IPS-15b (cell line): Measurements from ENCODE around the gene ADGRB3.

Source experiments
- H3K27me3 ChIP-seq: one replicate; pipeline ENCODE4 v1.6.1; 2013; ENCODE audit warnings: low read length; ENCODE audit not compliant: control insufficient read depth, insufficient read depth
- H3K36me3 ChIP-seq: one replicate; pipeline ENCODE4 v1.6.1; 2013; ENCODE audit warnings: low read length; ENCODE audit not compliant: control insufficient read depth, insufficient read depth
- H3K4me1 ChIP-seq: one replicate; pipeline ENCODE4 v1.6.1; 2013; ENCODE audit warnings: mild to moderate bottlenecking, low read length; ENCODE audit not compliant: control insufficient read depth, insufficient read depth
- H3K4me3 ChIP-seq: one replicate; pipeline ENCODE4 v1.5.1; 2013; ENCODE audit warnings: low read depth, low read length
- H3K9ac ChIP-seq: one replicate; pipeline ENCODE4 v1.6.1; 2013; ENCODE audit warnings: low read depth, mild to moderate bottlenecking, low read length
- H3K9me3 ChIP-seq: one replicate; pipeline ENCODE4 v1.6.1; 2013; ENCODE audit warnings: mild to moderate bottlenecking, low read length; ENCODE audit not compliant: control insufficient read depth, insufficient read depth

Gene ADGRB3

GRCh38 chr6:68636666-68637065 is 1.6 kb downstream of the ADGRB3 start:
- no peak overlapping the region for H3K9ac ChIP-seq
- no peaks in the 10 kb centered on the region for H3K36me3 ChIP-seq
- peaks cover 76% of the 10 kb centered on the region for H3K27me3 ChIP-seq
- H3K9me3 ChIP-seq: no peaks in the 10 kb centered on the region
- H3K4me1 ChIP-seq: peaks cover 11% of the 10 kb centered on the region
- peak overlapping the region; percentile 79 for H3K4me3 ChIP-seq

GRCh38 chr6:68637071-68637470 is 2.0 kb downstream of the ADGRB3 start:
- no peak overlapping the region for H3K9ac ChIP-seq
- H3K4me3 ChIP-seq: no peak overlapping the region
- H3K27me3 ChIP-seq: peaks cover 74% of the 10 kb centered on the region

GRCh38 chr6:68637782-68638181 is 2.7 kb downstream of the ADGRB3 start:
- H3K4me1 ChIP-seq: peaks cover 11% of the 10 kb centered on the region
- no peaks in the 10 kb centered on the region for H3K9me3 ChIP-seq
- no peak overlapping the region for H3K4me3 ChIP-seq
- H3K36me3 ChIP-seq: no peaks in the 10 kb centered on the region
- H3K27me3 ChIP-seq: peaks cover 67% of the 10 kb centered on the region
- H3K9ac ChIP-seq: no peak overlapping the region

More at GRCh38 chr6:68637071-68637470, 2.0 kb downstream of the ADGRB3 start:
- no peaks in the 10 kb centered on the region for H3K9me3 ChIP-seq
- H3K36me3 ChIP-seq: no peaks in the 10 kb centered on the region
- H3K4me1 ChIP-seq: peaks cover 11% of the 10 kb centered on the region

- Histone ChIP-seq H3K4me3 (no peak overlapping the region), H3K4me1 (peaks cover 11% of the 10 kb centered on the region), H3K9me3 (no peaks in the 10 kb centered on the region), H3K36me3 (no peaks in the 10 kb centered on the region), H3K9ac (no peak overlapping the region), H3K27me3 (peaks cover 61% of the 10 kb centered on the region)
Measured at GRCh38 chr6:68638230-68638900, 3.3 kb downstream of the ADGRB3 start.

GRCh38 chr6:68639211-68639610 is 4.1 kb downstream of the ADGRB3 start:
- H3K36me3 ChIP-seq: no peaks in the 10 kb centered on the region
- no peak overlapping the region for H3K9ac ChIP-seq
- H3K4me1 ChIP-seq: peaks cover 7% of the 10 kb centered on the region
- H3K4me3 ChIP-seq: peak overlapping the region; percentile 73
- H3K9me3 ChIP-seq: no peaks in the 10 kb centered on the region
- peaks cover 53% of the 10 kb centered on the region for H3K27me3 ChIP-seq

- Histone ChIP-seq H3K4me1 (peaks cover 7% of the 10 kb centered on the region), H3K27me3 (peaks cover 52% of the 10 kb centered on the region), H3K36me3 (no peaks in the 10 kb centered on the region), H3K9ac (peak overlapping the region; percentile 12), H3K9me3 (no peaks in the 10 kb centered on the region), H3K4me3 (peak overlapping the region; percentile 73)
Measured at GRCh38 chr6:68639826-68640490, 4.9 kb downstream of the ADGRB3 start.

- H3K4me3 ChIP-seq: peak overlapping the region; percentile 73
- H3K27me3 ChIP-seq: peaks cover 52% of the 10 kb centered on the region
- H3K9ac ChIP-seq: no peak overlapping the region
Measured at GRCh38 chr6:68640491-68640835, 5.4 kb downstream of the ADGRB3 start.

GRCh38 chr6:68641172-68641571 is 6.1 kb downstream of the ADGRB3 start:
- Histone ChIP-seq H3K4me3 (no peak overlapping the region), H3K4me1 (peaks cover 7% of the 10 kb centered on the region), H3K9me3 (no peaks in the 10 kb centered on the region), H3K9ac (no peak overlapping the region), H3K27me3 (peaks cover 47% of the 10 kb centered on the region), H3K36me3 (no peaks in the 10 kb centered on the region)

More at GRCh38 chr6:68640491-68640835, 5.4 kb downstream of the ADGRB3 start:
- H3K9me3 ChIP-seq: no peaks in the 10 kb centered on the region
- H3K36me3 ChIP-seq: no peaks in the 10 kb centered on the region
- H3K4me1 ChIP-seq: peaks cover 7% of the 10 kb centered on the region

GRCh38 chr6:68642081-68642480 is 7.0 kb downstream of the ADGRB3 start:
- Histone ChIP-seq H3K36me3 (no peaks in the 10 kb centered on the region), H3K9ac (no peak overlapping the region), H3K9me3 (no peaks in the 10 kb centered on the region), H3K4me3 (no peak overlapping the region), H3K4me1 (peaks cover 7% of the 10 kb centered on the region), H3K27me3 (peaks cover 40% of the 10 kb centered on the region)

- H3K9me3 ChIP-seq: no peaks in the 10 kb centered on the region
- peaks cover 7% of the 10 kb centered on the region for H3K4me1 ChIP-seq
- H3K9ac ChIP-seq: no peak overlapping the region
- H3K4me3 ChIP-seq: no peak overlapping the region
- peaks cover 32% of the 10 kb centered on the region for H3K27me3 ChIP-seq
- no peaks in the 10 kb centered on the region for H3K36me3 ChIP-seq
Measured at GRCh38 chr6:68642977-68643376, 7.9 kb downstream of the ADGRB3 start.

- Histone ChIP-seq H3K27me3 (no peaks in the 10 kb centered on the region), H3K4me1 (no peaks in the 10 kb centered on the region), H3K36me3 (no peaks in the 10 kb centered on the region), H3K4me3 (no peak overlapping the region), H3K9ac (no peak overlapping the region), H3K9me3 (no peaks in the 10 kb centered on the region)
Measured at GRCh38 chr6:68649669-68650068, 14.6 kb downstream of the ADGRB3 start.

GRCh38 chr6:68650142-68650541 is 15.1 kb downstream of the ADGRB3 start:
- Histone ChIP-seq H3K4me1 (no peaks in the 10 kb centered on the region), H3K27me3 (no peaks in the 10 kb centered on the region), H3K9ac (no peak overlapping the region), H3K4me3 (no peak overlapping the region), H3K36me3 (no peaks in the 10 kb centered on the region), H3K9me3 (no peaks in the 10 kb centered on the region)
